HS-5 (cell line): Measurements from ENCODE around the gene SLC9A5.
A peak's percentile ranks its signal among the peaks of the same experiment; 100 is the strongest.

Experiments
- DNase-seq: peaks from one replicate; pipeline ENCODE4 v3.0.0-alpha.2; 2012; ENCODE audit warnings: low read depth

SLC9A5 gene

DNA sequence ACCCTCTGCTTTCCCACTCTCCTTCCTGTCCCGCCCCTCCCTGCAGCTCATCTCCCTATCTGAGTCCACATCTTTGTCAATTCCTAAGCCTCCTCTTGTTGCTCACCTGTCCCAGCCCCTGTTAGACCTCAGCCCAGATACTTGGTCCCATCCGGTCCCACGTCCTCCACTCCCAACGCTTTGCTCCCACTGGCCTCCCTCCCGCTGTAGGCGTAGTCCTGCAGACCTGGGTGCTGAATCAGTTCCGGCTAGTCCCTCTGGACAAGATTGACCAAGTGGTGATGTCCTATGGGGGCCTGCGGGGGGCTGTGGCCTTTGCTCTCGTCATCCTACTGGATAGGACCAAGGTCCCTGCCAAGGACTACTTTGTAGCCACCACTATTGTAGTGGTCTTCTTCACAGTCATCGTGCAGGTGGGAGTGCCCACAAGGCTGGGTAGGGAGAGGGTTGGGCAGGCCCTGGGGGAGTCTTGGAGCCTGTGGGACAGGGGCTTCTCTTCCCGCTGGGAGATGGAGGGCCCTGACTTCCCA is 8.0 kb downstream of the SLC9A5 start:
- DNase-seq, result no peak

DNA sequence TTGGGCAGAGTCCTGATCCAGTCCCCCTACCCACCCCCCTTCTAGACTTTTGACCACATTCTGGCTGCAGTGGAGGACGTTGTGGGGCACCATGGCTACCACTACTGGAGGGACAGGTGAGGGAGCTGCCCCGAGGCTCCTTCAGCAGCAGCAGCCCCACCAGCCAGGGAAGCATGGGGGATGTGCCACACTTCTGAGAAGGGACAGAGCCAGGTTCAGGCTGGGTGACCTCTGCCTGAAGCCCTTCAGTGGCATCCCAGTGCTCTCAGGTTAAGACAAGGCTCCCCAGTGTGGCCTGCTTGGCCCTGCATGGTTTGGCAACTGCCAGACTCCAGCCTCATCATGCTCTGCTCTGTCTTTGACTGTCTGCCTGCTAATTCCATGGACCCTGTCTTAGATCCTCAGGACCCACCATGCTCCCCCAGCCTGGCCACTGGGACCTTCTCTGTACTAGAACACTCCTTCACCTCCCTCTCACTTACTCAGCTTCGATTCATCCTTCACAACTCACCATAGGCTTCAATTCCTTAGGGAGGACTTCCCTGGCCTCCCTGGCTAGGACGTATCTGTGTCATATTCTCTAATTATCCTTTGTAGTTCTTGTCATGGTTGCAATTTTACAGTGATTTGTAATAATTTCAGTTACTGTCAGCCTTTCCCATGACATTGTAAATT is 8.8 kb downstream of the SLC9A5 start:
- DNase-seq, result no peak

DNA sequence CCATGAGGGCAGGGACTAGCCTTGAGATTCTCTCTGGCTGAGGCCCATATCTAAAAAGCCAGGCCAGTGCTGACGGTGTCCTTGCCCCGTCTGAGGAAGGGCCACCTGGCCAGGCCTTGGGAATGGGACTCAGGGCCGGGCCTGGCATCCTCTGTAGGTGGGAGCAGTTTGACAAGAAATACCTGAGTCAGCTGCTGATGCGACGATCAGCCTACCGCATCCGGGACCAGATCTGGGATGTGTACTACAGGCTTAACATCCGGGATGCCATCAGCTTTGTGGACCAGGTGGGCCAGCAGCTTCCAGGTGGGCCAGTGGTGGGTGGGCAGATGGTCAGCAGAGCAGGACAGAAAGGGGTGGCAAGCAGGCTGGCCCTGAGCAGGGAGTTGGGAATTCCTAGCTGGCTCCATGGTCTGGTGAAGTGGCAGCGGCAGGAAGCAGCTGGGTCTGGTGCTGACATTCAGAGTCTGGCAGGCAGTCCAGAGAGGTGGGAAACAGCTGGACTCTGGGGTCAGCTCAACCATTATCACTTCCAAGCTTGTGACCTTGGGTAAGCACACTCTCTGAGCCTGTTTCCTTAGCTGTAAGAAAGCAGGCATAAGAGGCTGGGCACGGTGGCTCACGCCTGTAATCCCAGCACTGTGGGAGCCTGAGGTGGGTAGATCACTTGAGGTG is 9.5 kb downstream of the SLC9A5 start:
- DNase-seq, result no peak

DNA sequence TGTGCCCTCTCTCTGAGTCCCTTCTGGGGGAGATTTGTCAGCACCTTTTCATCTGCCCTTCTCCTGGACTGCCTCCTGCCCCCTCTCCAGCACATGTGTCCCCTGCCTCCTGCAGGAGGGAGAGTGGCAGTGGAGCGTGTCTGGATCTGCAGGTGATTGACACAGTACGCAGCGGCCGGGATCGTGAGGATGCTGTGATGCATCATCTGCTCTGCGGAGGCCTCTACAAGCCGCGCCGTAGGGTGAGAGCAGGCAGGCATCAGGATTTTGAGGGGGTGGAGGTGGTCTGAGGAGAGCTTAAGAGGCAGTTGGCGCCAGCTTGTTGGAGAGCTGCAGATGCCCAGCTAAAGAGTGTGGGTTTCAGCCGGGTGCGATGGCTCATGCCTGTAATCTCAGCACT is 10.9 kb downstream of the SLC9A5 start:
- no peak for DNase-seq

DNA sequence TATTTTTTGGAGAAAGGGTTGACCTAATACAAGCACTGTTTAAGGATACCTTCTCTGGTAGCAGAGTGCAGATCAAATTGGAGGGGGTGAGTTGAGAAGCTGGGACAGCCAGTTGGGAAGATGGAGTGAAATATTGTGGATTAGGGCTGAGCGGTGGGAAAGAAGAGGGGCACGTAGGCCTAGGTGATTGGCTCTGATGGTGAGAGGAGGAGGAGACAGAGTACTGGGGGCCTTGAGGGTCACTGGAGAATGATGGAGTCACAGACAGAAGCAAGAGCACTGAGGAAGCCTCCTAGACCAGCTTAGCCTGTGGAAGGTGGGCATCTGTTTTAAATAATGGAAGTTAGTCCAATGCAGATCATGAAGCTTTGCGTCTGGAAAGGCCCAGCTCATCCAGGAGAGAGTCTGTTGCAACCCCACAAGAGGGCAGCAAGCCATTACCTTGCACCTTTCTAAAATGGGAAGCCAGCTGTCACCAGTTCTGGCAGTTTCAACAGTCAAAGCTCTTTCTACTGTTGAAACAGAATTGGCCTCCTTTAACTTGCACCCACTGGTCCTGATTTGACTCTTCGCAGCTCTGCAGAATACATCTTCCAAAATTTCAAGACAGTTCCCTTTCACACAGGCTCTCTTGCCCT is 11.8 kb downstream of the SLC9A5 start:
- no peak for DNase-seq

DNA sequence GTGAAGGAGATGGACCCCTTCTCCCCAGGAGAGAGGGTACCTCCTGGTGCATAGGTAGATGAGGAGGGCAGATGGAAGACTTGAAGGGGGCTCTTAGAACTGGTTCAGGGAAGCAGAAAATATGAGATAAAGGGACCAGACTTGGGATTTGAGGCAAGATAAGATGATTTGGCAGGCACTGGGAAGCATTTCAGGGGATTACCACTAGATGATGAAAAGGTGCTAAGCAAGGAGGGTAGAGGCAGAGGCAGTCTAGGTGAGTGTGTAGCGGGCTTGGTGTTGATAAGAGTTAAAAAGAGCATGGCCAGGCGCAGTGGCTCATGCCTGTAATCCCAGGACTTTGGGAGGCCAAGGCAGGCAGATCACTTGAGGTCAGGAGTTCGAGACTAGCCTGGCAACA is 14.4 kb downstream of the SLC9A5 start:
- no peak for DNase-seq

DNA sequence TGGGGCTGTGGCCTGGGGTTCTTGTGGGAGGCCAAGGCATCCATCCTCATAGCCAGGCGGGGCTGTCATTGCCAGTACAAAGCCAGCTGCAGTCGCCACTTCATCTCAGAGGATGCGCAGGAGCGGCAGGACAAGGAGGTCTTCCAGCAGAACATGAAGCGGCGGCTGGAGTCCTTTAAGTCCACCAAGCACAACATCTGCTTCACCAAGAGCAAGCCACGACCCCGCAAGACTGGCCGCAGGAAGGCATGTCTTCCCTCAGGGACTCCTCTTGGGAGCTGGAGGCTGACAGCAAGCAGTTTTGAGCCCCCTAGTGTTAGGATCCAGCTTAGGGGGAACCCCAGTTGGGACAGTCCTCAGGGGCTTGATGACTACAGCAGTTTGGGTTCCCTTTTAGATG is 15.5 kb downstream of the SLC9A5 start:
- DNase-seq, result no peak

DNA sequence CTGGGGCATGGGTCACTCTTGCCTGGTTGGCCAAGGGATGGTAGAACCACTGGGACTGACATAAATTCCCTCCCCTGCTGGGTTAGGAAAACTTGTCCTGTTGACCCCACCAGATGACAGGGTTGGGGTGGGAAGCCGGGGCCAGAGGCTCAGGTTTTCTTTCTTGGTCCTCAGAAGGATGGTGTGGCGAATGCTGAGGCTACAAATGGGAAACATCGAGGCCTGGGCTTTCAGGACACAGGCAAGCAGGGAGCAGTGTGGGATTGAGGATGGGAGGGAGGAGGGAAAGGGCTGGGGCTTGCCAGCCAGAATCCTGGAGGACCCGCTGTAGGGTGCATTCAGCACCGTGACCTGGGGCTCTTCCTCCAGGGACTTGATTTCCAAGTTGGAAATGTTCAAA is 16.1 kb downstream of the SLC9A5 start:
- DNase-seq, result no peak

DNA sequence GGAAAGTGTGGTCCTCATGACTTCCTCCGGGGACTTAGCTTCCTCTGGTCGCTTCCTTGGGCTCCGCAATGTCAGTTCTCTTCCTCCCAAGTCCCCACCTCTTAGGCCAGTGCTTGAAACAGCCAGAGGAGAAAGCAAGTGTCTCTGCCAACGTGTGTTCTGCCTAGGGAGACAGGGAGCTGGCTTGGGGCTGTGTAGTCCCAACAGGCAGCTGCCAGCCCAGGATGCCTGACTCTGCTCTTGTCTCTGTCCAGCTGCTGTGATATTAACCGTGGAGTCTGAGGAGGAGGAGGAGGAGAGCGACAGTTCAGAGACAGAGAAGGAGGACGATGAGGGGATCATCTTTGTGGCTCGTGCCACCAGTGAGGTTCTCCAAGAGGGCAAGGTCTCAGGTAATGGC is 17.1 kb downstream of the SLC9A5 start:
- DNase-seq, result no peak

DNA sequence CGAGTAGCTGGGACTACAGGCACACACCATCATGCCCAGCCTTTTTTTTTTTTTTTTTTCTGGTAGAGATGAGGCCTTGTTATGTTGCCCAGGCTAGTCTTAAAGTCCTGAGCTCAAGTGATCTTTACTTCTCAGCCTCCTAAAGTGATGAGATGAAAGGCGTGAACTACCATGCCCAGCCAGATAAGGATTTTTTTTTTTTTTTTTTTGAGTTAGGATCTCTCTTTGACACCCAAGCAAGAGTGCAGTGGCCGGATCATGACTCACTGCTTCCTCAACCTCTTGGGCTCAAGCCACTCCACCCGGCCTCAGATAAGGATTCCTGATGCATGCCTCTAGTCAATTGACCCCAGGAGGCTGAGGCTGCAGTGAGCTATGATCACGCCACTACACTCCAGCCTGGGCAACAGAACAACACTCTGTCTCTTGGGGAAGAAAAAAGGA is 19.4 kb downstream of the SLC9A5 start:
- DNase-seq, result peak; percentile 93

DNA sequence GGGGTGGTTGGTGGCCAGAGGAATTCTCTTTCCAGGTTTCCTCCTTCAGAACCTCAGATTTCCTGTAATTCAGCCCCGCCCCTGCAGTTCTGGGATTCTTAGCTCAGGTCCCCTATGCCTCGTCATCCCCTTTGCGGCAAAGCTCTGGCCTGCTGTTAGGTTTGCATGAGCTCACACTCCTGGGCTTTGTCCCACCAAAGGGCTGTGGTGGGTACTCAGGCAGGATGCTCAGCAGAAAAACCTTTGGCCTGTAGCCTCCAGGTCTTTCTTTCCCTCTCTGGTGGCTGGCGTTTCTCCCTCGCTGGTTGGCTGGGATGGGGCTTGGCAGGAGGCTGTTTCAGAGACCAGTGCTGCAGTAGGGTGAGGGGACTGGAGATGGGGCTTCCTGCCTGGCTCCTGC is 21.0 kb downstream of the SLC9A5 start:
- DNase-seq, result no peak

DNA sequence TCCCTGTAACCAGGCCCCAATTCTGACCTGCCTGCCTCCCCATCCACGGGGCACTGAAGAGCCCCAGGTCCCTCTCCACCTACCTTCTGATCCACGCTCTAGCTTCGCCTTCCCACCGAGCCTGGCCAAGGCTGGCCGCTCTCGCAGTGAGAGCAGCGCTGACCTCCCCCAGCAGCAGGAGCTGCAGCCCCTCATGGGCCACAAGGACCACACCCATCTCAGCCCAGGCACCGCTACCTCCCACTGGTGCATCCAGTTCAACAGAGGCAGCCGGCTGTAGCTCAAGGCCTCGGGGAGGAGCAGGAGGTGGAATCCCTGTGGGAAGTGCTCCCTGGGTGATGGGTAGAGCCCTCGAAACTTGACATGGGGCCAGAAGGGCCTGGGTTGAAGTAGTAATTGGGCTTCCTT is 22.2 kb downstream of the SLC9A5 start:
- DNase-seq, result no peak

DNA sequence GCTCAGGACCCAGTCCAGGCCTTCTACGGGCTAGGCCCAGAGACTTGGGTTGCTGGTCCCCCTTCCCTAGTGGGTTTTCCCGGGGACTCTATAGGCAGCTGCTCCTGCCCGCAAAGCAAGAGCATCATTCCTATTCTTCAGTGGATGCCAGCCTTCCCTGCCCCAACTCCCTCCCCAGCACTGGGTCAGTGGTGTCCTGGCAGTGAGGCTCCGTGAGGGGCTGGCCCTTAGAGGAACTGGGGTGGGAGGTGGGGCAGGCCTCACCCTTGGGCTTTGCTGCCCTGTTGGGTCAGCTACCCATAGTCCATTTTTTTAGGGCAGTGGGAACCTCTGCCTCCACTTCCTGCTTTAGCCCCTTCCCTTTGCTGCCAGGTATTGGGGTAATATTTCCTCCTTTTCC is 22.7 kb downstream of the SLC9A5 start:
- no peak for DNase-seq

DNA sequence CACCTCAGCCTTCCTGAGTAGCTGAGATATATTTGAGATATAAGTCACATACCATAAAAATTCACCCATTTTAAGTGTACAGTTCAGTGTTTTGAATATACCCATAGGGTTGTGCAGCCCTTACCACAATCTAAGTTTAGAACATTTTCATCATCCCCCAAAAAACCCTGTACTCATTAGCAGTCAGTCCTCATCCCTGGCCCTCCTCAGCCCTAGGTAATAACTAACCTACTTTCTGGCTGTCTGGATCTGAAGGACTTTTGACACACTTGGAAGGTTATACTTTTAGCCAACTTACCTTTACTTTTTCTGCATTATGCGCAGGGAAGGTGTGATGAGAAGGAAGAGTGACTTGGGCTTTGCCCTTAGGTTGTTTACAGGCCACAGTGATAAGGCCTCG is 26.5 kb downstream of the SLC9A5 start:
- DNase-seq, result no peak

DNA sequence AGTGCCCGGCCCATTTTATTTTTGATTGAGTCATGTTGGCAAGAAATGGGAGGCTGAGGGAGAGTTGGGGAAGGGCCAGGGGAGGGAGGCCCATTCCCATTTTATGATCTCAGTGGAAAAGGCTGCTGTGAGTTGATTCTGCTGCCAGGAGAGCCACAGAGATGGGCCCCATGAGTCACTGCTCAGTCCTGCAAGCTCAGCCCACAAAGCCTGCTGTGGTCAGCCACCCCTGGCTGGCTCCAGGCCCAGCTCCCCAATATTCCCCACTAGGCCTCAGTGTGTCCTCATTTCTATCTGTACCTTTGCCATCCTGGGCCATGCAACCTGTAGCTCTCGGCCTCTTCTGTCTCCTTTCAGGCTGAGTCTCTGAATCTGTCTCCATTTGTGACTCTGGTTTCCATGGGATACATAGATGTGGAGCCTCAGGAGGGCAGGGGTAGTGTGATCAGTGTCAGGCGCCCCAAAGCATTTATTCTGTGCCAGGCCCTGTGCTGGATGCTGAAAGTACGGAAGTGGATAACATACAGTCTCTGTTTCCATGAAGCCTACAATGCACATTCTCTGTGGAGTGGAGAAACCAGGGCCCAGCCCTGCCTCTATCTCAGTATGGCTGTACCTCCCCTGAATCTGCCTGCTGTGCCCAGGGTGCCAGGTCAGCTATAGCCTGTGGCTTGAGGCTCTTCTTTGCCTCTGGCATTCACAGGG is 28.7 kb downstream of the SLC9A5 start:
- peak; percentile 97 for DNase-seq

DNA sequence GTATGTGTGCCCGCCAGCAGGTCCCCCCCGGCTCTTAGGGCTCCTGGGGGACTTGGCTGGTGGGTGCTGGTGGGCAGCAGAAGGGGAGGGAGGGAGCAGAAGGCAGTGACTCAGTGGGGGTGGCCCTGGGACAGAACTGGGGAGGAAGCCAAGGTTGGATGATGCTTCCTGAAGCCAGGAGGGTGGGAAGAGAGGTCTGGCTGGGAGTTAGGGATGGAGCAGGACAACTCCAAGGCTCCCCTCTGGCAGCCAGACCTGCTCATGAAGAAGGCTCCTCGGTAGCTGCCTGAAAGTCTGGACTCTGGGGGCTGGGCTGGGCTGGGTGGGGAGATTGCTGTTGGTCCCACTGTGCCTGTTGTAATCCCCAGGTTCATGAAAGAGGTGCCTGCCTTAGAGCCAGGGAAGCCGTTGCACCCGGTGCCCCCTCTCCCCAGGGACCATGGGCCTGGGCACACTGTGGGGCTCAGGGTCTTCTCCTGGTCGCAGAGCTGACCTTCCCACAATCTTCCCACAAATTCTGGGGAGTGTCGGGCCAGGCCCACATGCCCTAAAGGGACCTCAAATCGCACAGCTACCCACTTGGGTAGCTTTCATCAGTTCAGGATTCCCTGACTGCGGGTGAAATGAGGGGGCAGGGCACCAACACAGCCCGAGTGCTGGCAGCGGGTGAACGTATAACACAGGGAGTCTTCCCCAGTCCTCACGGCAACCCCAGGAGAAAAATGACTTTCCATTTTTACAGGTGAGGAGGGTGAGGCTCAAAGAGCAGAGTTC is 29.4 kb downstream of the SLC9A5 start:
- DNase-seq, result peak; percentile 64

DNA sequence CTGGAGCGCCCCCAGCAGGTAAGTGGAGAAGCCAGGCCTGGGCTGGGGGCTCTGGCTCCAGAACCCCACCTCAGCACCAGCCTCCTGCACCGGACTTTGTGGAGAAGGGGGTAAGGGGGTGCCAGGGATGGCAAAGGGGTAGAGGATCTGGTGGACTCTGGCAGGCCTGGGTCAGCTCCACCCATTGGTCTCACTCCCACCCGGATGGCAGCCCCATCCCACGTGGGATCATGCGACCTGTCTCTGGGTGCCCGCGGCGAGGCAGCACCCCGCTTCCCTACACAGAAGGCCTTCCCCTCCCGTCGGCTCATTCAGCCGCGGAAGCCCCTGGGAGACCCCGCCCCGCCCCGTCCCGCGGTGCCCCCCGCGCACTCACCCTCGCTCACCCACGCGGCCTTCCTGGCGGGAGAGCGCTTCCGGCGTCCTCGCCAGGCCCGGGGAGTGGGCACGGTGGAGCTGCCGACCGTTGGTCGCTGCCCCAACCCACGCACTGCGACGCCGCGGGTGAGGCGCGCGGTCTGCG is 30.1 kb downstream of the SLC9A5 start:
- no peak for DNase-seq

DNA sequence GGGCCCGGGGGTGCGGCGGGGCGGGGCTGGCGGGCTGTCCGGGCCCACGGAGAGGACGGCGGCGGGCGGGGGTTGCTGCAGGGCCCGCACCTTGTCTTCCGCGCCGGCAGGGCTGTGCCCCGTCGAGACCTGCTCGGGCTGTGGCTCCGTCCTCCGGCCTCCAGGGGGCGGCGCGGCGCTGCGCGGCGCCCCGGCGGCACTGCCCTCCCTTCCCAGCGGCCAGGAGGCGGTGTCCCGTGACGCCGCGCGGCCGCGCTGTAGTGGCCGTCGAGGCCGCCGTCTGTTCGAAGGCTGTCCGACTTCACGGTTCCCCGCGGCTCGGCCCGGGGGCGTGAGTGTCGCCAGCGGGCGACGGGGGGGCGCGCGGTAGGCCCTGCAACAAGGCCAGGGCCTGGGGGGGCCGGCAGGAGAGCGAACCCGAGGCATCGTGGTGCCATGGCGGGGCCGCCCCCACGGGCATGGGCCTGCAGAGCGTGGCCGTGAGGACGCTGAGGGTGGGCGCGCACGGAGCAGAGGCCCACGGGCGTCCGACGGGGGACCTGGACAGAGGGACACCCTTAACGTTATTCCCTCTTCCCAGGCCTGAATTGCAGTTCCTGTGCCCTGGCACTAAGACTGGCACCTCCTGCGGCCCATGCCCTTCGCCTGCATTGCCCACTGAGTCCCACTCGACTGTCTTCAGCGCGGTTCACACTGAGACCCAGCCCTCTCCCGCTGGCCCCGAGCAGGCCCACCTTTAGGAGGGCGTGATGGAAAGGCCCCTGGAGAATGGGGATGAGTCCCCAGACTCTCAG is 30.7 kb downstream of the SLC9A5 start, which contains the start of gene PLEKHG4:
Gene PLEKHG4 (plus strand): TSS at position 237 of the 794 bp plus-strand sequence. CDS start 513 bp downstream, at position 750.
- DNase-seq, result peak; percentile 38

DNA sequence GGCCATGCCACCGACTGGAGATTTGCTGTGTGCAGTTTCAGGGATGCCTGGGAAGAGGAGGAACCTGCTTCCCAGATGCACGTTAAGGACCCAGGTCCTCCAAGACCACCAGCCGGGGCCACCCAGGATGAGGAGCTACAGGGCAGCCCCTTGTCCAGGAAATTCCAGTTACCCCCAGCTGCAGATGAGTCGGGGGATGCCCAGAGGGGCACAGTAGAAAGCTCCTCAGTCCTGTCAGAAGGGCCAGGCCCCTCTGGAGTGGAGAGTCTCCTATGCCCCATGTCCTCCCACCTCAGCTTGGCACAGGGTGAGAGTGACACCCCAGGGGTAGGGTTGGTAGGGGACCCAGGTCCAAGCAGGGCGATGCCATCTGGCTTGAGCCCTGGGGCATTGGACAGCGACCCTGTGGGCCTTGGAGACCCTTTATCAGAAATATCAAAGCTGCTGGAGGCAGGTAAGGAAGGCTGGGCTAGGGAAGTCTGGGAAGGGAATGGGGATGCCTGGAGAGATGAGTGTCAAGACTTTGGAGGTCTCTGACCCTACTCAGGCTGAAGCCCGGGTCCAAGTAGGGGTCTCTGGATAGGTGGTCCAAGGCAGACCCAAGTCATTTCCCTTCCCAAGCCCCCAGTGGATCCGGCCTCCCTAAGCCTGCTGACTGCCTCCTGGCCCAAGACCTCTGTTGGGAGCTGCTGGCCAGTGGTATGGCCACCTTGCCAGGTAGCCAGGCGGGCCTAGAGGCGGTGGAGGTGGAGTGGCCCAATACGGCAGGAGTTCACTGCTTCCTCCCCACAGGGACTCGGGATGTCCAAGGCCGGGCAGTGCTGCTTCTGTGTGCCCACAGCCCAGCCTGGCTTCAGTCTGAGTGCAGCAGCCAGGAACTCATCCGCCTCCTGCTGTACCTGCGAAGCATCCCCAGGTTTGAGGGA is 31.6 kb downstream of the SLC9A5 start:
- DNase-seq, result no peak
